COR-L47 (cell line): ENCODE results near the gene AIP.
"Not testable (repeated sequence)": the region's sequence is repeated elsewhere in the genome, so short reads cannot be mapped to it uniquely, and the experiment has no call there.

Experiments
- DNase-seq: peaks from one replicate; lab custom pipeline; 2025; lab: John Stamatoyannopoulos, UW

The AIP gene

GRCh38 chr11:67468759-67469507 is 13.9 kb upstream of the AIP start, which contains the start of gene TMEM134:
Gene TMEM134, minus strand, starts transcription at chr11:67469251. Its CDS starts 59 bp downstream, at chr11:67469192.
- peak; percentile 90 for DNase-seq

DNA sequence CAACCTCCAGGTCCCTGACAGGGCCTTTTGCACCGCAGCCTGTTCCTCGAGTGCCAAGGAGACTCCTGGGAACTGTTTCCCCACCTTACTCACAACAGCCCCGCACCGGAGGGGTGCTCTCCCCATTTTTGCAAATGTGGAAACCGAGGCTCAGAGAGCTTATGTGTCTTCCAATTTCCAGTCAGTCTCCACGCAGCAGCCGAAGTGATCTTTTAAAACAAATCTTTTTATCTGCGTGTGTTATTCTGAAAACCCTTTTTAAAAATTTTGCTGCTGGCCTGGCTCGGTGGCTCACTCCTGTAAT is 13.4 kb upstream of the AIP start:
- no peak for DNase-seq

GRCh38 chr11:67470337-67471002 is 12.4 kb upstream of the AIP start:
- no peak for DNase-seq

GRCh38 chr11:67472882-67473281 is 9.9 kb upstream of the AIP start:
- no peak for DNase-seq

GRCh38 chr11:67476692-67477091 is 6.1 kb upstream of the AIP start:
- DNase-seq, result not testable (repeated sequence)

- not testable (repeated sequence) for DNase-seq
Observed at GRCh38 chr11:67477344-67478050, 5.3 kb upstream of the AIP start.

DNA sequence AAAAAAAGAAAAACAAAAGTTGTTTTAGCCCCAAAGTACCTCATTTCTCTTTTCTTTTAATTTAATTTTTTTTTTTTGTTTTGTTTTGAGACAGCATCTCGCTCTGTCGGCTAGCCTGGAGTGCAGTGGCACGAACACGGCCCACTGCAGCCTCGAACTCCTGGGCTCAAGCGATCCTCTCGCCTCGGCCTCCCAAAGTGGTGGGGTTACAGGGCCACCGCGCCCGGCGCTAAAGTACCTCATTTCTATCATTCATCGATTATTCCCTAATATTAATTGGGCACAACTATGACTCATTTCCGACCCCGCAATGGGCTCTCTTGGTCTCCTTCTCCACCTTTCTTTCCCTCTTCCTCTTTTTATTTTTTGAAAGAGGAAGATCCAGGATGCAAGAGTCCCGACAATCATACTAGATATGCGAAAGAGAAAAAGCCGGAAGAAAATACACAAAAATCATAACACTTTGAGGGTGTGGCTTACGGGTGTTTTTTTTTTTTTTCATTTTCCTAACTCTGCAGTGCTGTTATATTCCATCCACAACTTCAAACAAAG is 475 bp upstream of the AIP start:
- no peak for DNase-seq

- DNase-seq, result no peak
Observed at GRCh38 chr11:67483831-67484665, 1.2 kb downstream of the AIP start.

- no peak for DNase-seq
Observed at GRCh38 chr11:67484847-67485311, 2.1 kb downstream of the AIP start.

- not testable (repeated sequence) for DNase-seq
Observed at GRCh38 chr11:67485873-67486361, 3.1 kb downstream of the AIP start.

- no peak for DNase-seq
Observed at GRCh38 chr11:67486481-67487195, 3.8 kb downstream of the AIP start.

- no peak for DNase-seq
Observed at GRCh38 chr11:67489203-67489884, 6.5 kb downstream of the AIP start.

DNA sequence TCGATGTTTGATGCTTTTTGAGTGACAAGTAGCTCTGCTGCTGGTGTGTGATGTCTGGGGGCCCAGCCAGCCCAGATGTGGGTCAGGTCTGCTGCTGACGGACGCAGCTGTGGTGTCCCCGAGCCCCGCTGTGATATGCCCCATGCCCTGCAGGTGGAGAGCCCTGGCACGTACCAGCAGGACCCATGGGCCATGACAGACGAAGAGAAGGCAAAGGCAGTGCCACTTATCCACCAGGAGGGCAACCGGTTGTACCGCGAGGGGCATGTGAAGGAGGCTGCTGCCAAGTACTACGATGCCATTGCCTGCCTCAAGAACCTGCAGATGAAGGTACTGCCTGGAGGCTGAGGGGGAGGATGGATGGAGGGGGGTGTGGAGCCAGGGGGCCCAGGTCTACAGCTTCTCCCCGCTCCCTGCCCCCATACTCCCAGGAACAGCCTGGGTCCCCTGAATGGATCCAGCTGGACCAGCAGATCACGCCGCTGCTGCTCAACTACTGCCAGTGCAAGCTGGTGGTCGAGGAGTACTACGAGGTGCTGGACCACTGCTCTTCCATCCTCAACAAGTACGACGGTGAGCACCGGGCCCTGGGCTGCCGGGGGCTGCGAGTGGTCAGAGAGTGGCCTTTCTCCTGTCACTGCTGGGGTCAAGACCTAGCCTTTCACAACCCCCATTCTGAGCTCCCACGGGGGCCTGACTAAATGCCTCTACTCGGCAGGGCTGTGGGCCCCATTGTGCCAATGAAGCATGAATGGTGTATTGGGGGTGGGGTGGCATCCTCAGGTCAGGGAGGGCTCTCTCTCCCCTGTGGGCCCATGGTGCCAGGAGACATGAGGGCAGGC is 7.3 kb downstream of the AIP start:
- no peak for DNase-seq

DNA sequence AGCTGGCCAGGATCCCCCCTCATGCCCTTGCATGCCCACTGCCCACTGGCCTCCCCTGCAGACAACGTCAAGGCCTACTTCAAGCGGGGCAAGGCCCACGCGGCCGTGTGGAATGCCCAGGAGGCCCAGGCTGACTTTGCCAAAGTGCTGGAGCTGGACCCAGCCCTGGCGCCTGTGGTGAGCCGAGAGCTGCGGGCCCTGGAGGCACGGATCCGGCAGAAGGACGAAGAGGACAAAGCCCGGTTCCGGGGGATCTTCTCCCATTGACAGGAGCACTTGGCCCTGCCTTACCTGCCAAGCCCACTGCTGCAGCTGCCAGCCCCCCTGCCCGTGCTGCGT is 7.9 kb downstream of the AIP start:
- DNase-seq, result no peak

GRCh38 chr11:67491276-67492068 is 8.6 kb downstream of the AIP start:
- DNase-seq, result no peak

DNA sequence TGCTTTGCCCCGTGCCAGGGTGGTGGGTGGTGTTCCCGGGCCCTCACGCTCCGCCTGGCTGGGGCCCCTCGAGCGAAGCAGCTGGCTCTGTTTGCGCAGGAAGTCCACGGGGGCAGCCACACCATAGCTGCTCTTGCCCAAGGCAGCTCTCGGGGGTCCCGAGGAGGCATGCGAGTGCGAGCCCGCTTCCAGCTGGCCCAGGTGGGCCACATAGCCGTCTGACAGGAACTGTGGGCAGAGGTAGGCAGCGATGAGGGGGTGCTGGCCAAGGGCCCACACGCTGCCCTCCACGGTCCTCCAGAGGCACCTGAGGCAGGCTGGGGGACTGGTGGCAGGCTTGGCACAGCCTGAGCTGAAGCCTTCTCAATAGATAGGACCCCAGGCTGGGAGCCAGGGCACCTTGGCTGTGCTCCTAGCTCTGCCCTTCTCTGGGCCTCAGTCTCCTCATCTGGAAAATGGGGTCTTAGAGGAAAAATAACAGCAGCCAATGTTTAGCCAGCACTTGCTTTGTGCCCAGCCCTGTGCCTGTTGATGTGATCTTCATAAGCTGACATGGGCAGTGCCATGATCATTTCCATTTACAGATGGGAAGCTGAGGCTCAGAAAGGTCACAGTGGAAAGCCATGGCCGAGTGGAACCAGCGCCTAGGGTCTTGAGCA is 9.4 kb downstream of the AIP start:
- no peak for DNase-seq

DNA sequence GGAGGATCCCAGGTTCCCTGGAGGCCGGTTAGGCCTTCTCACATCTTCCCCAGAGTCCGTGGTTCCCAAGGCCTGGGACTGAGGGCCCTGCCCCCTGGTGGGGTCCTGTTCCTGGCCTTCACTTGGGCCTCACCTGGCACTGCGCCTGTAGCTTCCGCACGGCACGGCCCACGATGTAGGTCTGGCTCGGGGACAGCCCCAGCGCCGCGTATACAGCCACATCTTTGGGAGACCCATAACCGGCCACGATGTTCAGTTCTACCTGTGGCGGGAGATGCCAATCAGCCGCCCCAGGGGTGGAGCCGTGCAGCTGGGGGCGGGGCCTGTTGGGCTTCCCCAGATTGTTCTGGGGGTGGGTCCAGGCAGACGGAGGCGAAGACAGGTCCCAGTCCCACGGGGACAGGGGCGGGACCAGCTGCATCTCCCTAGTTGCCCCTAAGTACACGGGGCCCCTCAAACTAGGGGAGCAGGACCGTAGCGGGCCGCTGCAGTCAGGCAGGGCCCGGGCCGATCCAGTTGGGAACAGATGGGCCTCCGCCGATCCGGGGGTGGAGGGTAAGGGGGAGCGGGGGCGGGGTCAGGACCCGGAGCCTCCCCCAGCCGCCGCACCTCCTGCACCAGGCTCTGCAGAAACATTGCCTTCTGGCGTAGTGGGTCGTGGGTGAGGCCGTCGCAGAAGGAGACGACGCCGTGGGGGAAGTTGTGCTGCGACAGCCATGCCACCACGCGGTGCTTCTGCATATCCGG is 10.1 kb downstream of the AIP start:
- DNase-seq, result no peak
